ENCODE results near the gene ANKRD36C.
"Not testable (repeated sequence)": the region's sequence is repeated elsewhere in the genome, so short reads cannot be mapped to it uniquely, and the experiment has no call there.

DNA sequence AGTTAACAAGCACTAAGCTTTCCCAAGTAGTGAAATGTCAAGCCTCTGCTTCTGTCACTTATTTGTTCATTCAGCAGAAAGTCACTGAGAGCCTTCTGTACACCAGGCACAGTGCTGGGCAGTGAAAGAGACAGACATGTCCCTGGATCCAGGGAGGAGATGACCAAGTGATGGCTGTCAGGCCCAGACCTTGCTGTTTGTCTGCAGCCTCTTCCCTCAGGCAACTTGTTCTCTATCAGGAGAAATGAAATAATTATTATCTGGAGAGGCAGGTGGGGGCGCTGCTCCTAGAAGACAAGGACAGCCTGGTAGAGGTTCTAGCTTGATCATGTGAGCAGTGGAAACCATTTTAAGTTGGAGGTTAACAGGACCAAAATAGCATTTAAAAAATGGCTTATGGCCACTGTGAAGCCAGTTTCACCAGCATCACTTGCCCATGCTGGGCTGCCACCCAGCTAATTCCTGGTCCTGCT is 21.2 kb upstream of the ANKRD36C start:
- TF ChIP-seq, protein P1, sequence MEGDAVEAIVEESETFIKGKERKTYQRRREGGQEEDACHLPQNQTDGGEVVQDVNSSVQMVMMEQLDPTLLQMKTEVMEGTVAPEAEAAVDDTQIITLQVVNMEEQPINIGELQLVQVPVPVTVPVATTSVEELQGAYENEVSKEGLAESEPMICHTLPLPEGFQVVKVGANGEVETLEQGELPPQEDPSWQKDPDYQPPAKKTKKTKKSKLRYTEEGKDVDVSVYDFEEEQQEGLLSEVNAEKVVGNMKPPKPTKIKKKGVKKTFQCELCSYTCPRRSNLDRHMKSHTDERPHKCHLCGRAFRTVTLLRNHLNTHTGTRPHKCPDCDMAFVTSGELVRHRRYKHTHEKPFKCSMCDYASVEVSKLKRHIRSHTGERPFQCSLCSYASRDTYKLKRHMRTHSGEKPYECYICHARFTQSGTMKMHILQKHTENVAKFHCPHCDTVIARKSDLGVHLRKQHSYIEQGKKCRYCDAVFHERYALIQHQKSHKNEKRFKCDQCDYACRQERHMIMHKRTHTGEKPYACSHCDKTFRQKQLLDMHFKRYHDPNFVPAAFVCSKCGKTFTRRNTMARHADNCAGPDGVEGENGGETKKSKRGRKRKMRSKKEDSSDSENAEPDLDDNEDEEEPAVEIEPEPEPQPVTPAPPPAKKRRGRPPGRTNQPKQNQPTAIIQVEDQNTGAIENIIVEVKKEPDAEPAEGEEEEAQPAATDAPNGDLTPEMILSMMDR (optimal IDR thresholded peaks at IDR 0.05 in 1 of 3, IDR thresholded peaks at IDR 0.05 in 1 of 3, conservative IDR thresholded peaks at IDR 0.05 in 1 of 3; ENCODE audit: extremely low read depth in 1 of 3, insufficient read depth in 2 of 3, low read length in 3 of 3), result not testable (repeated sequence)
- not testable (repeated sequence) for TF ChIP-seq EZH2 (IDR thresholded peaks at IDR 0.05; ENCODE audit: low read length)

Measured in keratinocyte (primary cell).